ENCODE results near the gene FLAD1. TPM values are rescaled to one million over a fixed set of nuclear protein-coding genes. Genes with fewer than 3 reads are reported as not detected.
"Not testable (repeated sequence)": the region's sequence is repeated elsewhere in the genome, so short reads cannot be mapped to it uniquely, and the experiment has no call there.

The FLAD1 gene
- total RNA-seq, 1 experiment from 2014 or later, result 22.5 TPM

GRCh38 chr1:154967331-154967950 is 15.7 kb upstream of the FLAD1 start:
- DNase-seq (ENCODE audit: low read depth), result no peak

GRCh38 chr1:154968731-154969130 is 14.4 kb upstream of the FLAD1 start:
- DNase-seq (ENCODE audit: low read depth), result no peak

- DNase-seq (ENCODE audit: low read depth), result no peak
Measured at GRCh38 chr1:154969246-154969645, 13.9 kb upstream of the FLAD1 start.

GRCh38 chr1:154969860-154970452 is 13.2 kb upstream of the FLAD1 start:
- DNase-seq (ENCODE audit: low read depth), result no peak

- DNase-seq (ENCODE audit: low read depth), result peak; percentile 93
Measured at GRCh38 chr1:154970631-154971340, 12.4 kb upstream of the FLAD1 start, which contains the start of gene SHC1. TSS of gene SHC1 (minus strand) at chr1:154970747. CDS start at chr1:154970526, 221 bp downstream.

- DNase-seq (ENCODE audit: low read depth), result peak; percentile 38
Measured at GRCh38 chr1:154971341-154971998, 11.7 kb upstream of the FLAD1 start.

GRCh38 chr1:154972213-154972516 is 11.0 kb upstream of the FLAD1 start:
- no peak for DNase-seq (ENCODE audit: low read depth)

GRCh38 chr1:154972517-154973343 is 10.4 kb upstream of the FLAD1 start:
- DNase-seq (ENCODE audit: low read depth), result peak; percentile 95

- peak; percentile 98 for DNase-seq (ENCODE audit: low read depth)
Measured at GRCh38 chr1:154973344-154974101, 9.6 kb upstream of the FLAD1 start.

GRCh38 chr1:154974102-154974807 is 8.9 kb upstream of the FLAD1 start, which contains the start of gene CKS1B:
TSS of gene CKS1B (plus strand) at chr1:154974681. CDS start at chr1:154974746, 65 bp downstream.
- DNase-seq (ENCODE audit: low read depth), result peak; percentile 100

GRCh38 chr1:154974808-154975408 is 8.2 kb upstream of the FLAD1 start:
- DNase-seq (ENCODE audit: low read depth), result peak; percentile 92

GRCh38 chr1:154975409-154976059 is 7.6 kb upstream of the FLAD1 start:
- DNase-seq (ENCODE audit: low read depth), result peak; percentile 56

GRCh38 chr1:154977762-154978161 is 5.4 kb upstream of the FLAD1 start:
- DNase-seq (ENCODE audit: low read depth), result not testable (repeated sequence)

- DNase-seq (ENCODE audit: low read depth), result no peak
Measured at GRCh38 chr1:154978360-154978759, 4.8 kb upstream of the FLAD1 start.

GRCh38 chr1:154982341-154982740 is 803 bp upstream of the FLAD1 start:
- DNase-seq (ENCODE audit: low read depth), result no peak

GRCh38 chr1:154983776-154984466 is 777 bp downstream of the FLAD1 start:
- DNase-seq (ENCODE audit: low read depth), result no peak

GRCh38 chr1:154986736-154987135 is 3.6 kb downstream of the FLAD1 start:
- DNase-seq (ENCODE audit: low read depth), result not testable (repeated sequence)

- DNase-seq (ENCODE audit: low read depth), result no peak
Measured at GRCh38 chr1:154987326-154987725, 4.2 kb downstream of the FLAD1 start.
